Coronary artery (tissue), 2 donors: ENCODE results near the gene BACE1-AS.

ENCODE experiments used
- DNase-seq: peaks from one replicate; pipeline ENCODE4 v3.0.0-alpha.2; 2017; ENCODE audit warnings: low spot score
- H3K27ac ChIP-seq, 2 donors: fragments of 200-600 bp; sonication (generic); one replicate each; pipeline ENCODE4 v1.5.1; 2016 to 2019
- H3K4me3 ChIP-seq: fragments of 200-600 bp; sonication (generic); 2 replicates; pipeline ENCODE4 v1.5.1; 2016; ENCODE audit warnings: mild to moderate bottlenecking, moderate library complexity
- CTCF ChIP-seq: fragments of 200-600 bp; sonication (generic); IDR thresholded peaks from one replicate; pipeline ENCODE4 v1.5.1; 2019; ENCODE audit warnings: antibody characterized with exemption

The BACE1-AS gene

GRCh38 chr11:117289795-117290194 is 1.4 kb upstream of the BACE1-AS start:
- DNase-seq = no peak
- no peak overlapping the region for H3K4me3 ChIP-seq
- TF ChIP-seq CTCF = no peak
- no peak overlapping the region for H3K27ac ChIP-seq

- H3K4me3 ChIP-seq = no peak overlapping the region
- DNase-seq = no peak
- no peak for TF ChIP-seq CTCF
- H3K27ac ChIP-seq = no peak overlapping the region
These were observed 1.5 kb downstream of the BACE1-AS start for GRCh38 chr11:117292616-117293015.

- no peak for DNase-seq
- TF ChIP-seq CTCF = no peak
- no peak overlapping the region for H3K27ac ChIP-seq
- H3K4me3 ChIP-seq = no peak overlapping the region
These were observed 4.4 kb downstream of the BACE1-AS start for GRCh38 chr11:117295438-117296137.

- H3K4me3 ChIP-seq = no peak overlapping the region
- no peak for TF ChIP-seq CTCF
- no peak for DNase-seq
- no peak overlapping the region for H3K27ac ChIP-seq
These were observed 5.7 kb downstream of the BACE1-AS start for GRCh38 chr11:117296881-117297280.

- no peak for TF ChIP-seq CTCF
- no peak for DNase-seq
- Histone ChIP-seq H3K27ac (no peak overlapping the region), H3K4me3 (no peak overlapping the region)
These were observed 7.0 kb downstream of the BACE1-AS start for GRCh38 chr11:117298195-117298594.

GRCh38 chr11:117299351-117300282 is 8.5 kb downstream of the BACE1-AS start:
- TF ChIP-seq CTCF = no peak
- no peak for DNase-seq
- Histone ChIP-seq H3K27ac (no peak overlapping the region), H3K4me3 (peak overlapping the region; percentile 63)
